Activated B cell treated with CpG ODN at 0.5 μM for 24 hours (primary cell): Measurements from ENCODE around the gene ARL15. TPM values are rescaled to one million over a fixed set of nuclear protein-coding genes. Genes with fewer than 3 reads are reported as not detected.

Experiments
- ATAC-seq: fragments of 200-7000 bp; cut with Tn5 transposase; one replicate; pipeline ENCODE4 v1.10.0; 2021; ENCODE audit warnings: low read depth, mild to moderate bottlenecking, moderate library complexity
- CTCF ChIA-PET: fragments of 350-600 bp; sonication (Branson Sonifier 250); formaldehyde crosslinking; loops from one replicate; lab custom pipeline; 2021; ENCODE audit warnings: antibody characterized with exemption; lab: Charles Lee
- POLR2A ChIA-PET: fragments of 350-600 bp; sonication (Branson Sonifier 250); formaldehyde crosslinking; loops from one replicate; lab custom pipeline; 2021; ENCODE audit warnings: antibody characterized with exemption; lab: Charles Lee
- DNase-seq: peaks from one replicate; pipeline ENCODE4 v3.0.0; 2022
- H3K27ac Mint-ChIP-seq: one replicate; pipeline ENCODE4 v1.8.0; 2020; ENCODE audit warnings: mixed read lengths
- H3K27me3 Mint-ChIP-seq: one replicate; pipeline ENCODE4 v1.8.0; 2021; ENCODE audit warnings: mixed read lengths
- H3K36me3 Mint-ChIP-seq: one replicate; pipeline ENCODE4 v1.8.0; 2021; ENCODE audit warnings: low read depth, mixed read lengths
- H3K4me1 Mint-ChIP-seq: one replicate; pipeline ENCODE4 v1.8.0; 2021; ENCODE audit warnings: mixed read lengths
- H3K4me3 Mint-ChIP-seq: one replicate; pipeline ENCODE4 v1.8.0; 2020; ENCODE audit warnings: mild to moderate bottlenecking, mixed read lengths
- H3K9me3 Mint-ChIP-seq: one replicate; pipeline ENCODE4 v1.8.0; 2020; ENCODE audit warnings: mixed read lengths
- intact Hi-C: fragments of 100-400 bp; cut with micrococcal nuclease; formaldehyde crosslinking; loops from one replicate; pipeline ENCODE4 v1.15.1; 2024
- total RNA-seq: library from RNA; stranded (reverse); gene quantifications from 2 replicates; pipeline ENCODE4 v1.2.3, GENCODE V29; 2022
- TF ChIP-seq, protein P1 (sequence below): fragments of 200-600 bp; IDR thresholded peaks from one replicate; pipeline ENCODE4 v1.8.0; 2022; ENCODE audit warnings: antibody characterized with exemption, mild to moderate bottlenecking

The ARL15 gene
- total RNA-seq, 1 donor from 2014 or later: 17.5 TPM

DNA sequence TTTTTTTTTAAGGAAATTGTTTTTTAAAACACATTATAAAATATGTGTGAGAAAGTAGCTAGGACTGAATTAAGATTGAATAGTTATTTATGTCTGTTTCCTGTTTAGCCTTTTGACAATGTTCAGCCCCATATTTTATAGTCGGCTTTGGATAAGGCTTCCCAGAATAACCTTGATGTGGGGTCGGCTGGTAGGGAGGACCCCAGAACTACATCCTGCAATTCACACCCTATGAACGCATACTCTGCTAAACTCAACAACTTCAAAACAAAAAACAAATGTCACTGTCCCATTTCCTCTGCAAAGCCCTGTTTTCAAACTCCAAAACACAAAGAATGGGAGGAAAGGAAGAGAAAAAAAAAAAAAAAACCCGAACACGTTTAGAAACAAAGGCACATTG lies 63.1 kb downstream of the ARL15 start:
- DNase-seq (no peak), ATAC-seq (no peak)
- Mint-ChIP-seq H3K4me3 (no peak overlapping the region), H3K27ac (no peak overlapping the region), H3K4me1 (peaks cover 2% of the 10 kb centered on the region), H3K9me3 (no peaks in the 10 kb centered on the region), H3K36me3 (no peaks in the 10 kb centered on the region), H3K27me3 (no peaks in the 10 kb centered on the region)
- TF ChIP-seq, protein P1, sequence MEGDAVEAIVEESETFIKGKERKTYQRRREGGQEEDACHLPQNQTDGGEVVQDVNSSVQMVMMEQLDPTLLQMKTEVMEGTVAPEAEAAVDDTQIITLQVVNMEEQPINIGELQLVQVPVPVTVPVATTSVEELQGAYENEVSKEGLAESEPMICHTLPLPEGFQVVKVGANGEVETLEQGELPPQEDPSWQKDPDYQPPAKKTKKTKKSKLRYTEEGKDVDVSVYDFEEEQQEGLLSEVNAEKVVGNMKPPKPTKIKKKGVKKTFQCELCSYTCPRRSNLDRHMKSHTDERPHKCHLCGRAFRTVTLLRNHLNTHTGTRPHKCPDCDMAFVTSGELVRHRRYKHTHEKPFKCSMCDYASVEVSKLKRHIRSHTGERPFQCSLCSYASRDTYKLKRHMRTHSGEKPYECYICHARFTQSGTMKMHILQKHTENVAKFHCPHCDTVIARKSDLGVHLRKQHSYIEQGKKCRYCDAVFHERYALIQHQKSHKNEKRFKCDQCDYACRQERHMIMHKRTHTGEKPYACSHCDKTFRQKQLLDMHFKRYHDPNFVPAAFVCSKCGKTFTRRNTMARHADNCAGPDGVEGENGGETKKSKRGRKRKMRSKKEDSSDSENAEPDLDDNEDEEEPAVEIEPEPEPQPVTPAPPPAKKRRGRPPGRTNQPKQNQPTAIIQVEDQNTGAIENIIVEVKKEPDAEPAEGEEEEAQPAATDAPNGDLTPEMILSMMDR: no peak
- CTCF ChIA-PET: interaction anchor here (0.6 to 2.3 kb wide), 5 partner anchors 13 to 242 kb away, joined by 3 to 6 read pairs (median 4); no protein-coding TSS in a partner anchor
- intact Hi-C loops: loop anchor here (10.0 kb wide), 1 partner anchor 268 kb away; the partner anchor contains the start of gene SNX18
- POLR2A ChIA-PET: interaction anchor here (1.3 kb wide), 1 partner anchor 64 kb away, joined by 4 read pairs; the partner anchor contains the start of gene ARL15

DNA sequence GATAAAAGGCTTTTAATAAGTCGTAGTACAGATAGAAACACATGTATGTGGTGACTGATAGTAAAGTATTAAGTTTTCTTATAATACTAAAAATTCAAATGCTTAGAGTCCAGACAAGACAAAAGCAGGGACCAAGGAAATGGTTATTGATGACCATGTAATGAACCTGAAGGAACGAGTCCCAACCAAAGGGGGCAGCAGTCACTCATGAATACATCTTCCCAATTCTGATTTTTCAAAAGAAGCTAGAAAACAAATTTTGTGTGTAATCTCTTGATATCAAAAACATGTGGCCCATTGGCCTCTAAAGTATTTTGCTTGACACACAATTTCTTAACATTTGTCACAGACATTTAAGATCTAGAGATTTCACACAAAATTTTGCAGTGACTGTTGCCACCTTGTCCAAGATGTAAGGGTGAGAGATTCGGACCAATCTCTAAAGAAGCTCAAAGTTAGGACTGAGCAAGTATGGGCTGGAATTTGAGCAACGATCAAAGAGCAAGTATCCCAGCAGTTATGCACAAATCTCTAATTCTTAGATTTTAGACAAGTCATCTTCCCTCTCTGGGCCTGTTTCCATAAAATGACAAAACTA lies 66.8 kb downstream of the ARL15 start:
- H3K27me3 Mint-ChIP-seq: no peaks in the 10 kb centered on the region
- ChIA-PET CTCF (interaction anchor here (0.6 to 2.9 kb wide), 20 partner anchors 9 to 966 kb away, joined by 3 to 28 read pairs (median 4); no protein-coding TSS in a partner anchor), POLR2A (no interaction called here)
- TF ChIP-seq, protein P1: no peak
- intact Hi-C loops: loop anchor here (1.0 to 10.0 kb wide), 6 partner anchors 67 to 903 kb away; partner anchors contain the start of genes ARL15 and SNX18
- H3K4me1 Mint-ChIP-seq: peaks cover 2% of the 10 kb centered on the region
- no peak overlapping the region for H3K4me3 Mint-ChIP-seq
- ATAC-seq: no peak
- H3K36me3 Mint-ChIP-seq: no peaks in the 10 kb centered on the region
- no peak for DNase-seq
- H3K27ac Mint-ChIP-seq: no peak overlapping the region
- no peaks in the 10 kb centered on the region for H3K9me3 Mint-ChIP-seq

- intact Hi-C loops: loop anchor here (2.0 to 10.0 kb wide), 2 partner anchors 69 to 273 kb away; partner anchors contain the start of genes ARL15 and SNX18
- ChIA-PET POLR2A (no interaction called here), CTCF (no interaction called here)
- Mint-ChIP-seq H3K4me1 (peaks cover 3% of the 10 kb centered on the region), H3K27me3 (no peaks in the 10 kb centered on the region), H3K27ac (no peak overlapping the region), H3K9me3 (peaks cover under 1% of the 10 kb centered on the region), H3K4me3 (no peak overlapping the region), H3K36me3 (no peaks in the 10 kb centered on the region)
- DNase-seq (no peak), ATAC-seq (no peak)
- TF ChIP-seq, protein P1: no peak
Measured at GRCh38 chr5:54242297-54242696, 68.1 kb downstream of the ARL15 start.

- Mint-ChIP-seq H3K4me3 (no peak overlapping the region), H3K9me3 (peaks cover 2% of the 10 kb centered on the region), H3K4me1 (peaks cover 10% of the 10 kb centered on the region), H3K27ac (no peak overlapping the region), H3K36me3 (no peaks in the 10 kb centered on the region), H3K27me3 (no peaks in the 10 kb centered on the region)
- ChIA-PET CTCF (interaction anchor here (0.7 to 1.7 kb wide), 9 partner anchors 9 to 1068 kb away, joined by 3 to 8 read pairs (median 4); no protein-coding TSS in a partner anchor), POLR2A (interaction anchor here (0.6 to 1.0 kb wide), 2 partner anchors 75 to 77 kb away, joined by 3 to 6 read pairs; partner anchors contain the start of gene ARL15)
- DNase-seq (no peak), ATAC-seq (no peak)
- TF ChIP-seq, protein P1: no peak
- intact Hi-C loops: no loop called here
Measured at GRCh38 chr5:54234304-54234933, 76.0 kb downstream of the ARL15 start.
